GM18505 (cell line): ENCODE measurements around the gene DVL1.

ENCODE experiments used
- ATAC-seq: cut with Tn5 transposase; IDR thresholded peaks from one replicate; pipeline ENCODE4 v1.9.1; 2021; ENCODE audit not compliant: unreplicated experiment
- POLR2A ChIP-seq: IDR thresholded peaks from 4 replicates; pipeline ENCODE4 v1.6.1; 2011; ENCODE audit warnings: borderline replicate concordance; ENCODE audit not compliant: insufficient read depth, insufficient read length; ENCODE audit errors: extremely low read depth

Gene DVL1

GRCh38 chr1:1298861-1299685 is 50.1 kb downstream of the DVL1 start:
- TF ChIP-seq POLR2A: no peak
- no peak for ATAC-seq

- TF ChIP-seq POLR2A: no peak
- ATAC-seq: no peak
Observed at GRCh38 chr1:1297802-1298424, 51.3 kb downstream of the DVL1 start.

GRCh38 chr1:1296070-1297061 is 52.9 kb downstream of the DVL1 start:
- TF ChIP-seq POLR2A: no peak

GRCh38 chr1:1295154-1295923 is 53.9 kb downstream of the DVL1 start:
- TF ChIP-seq POLR2A: no peak

More at GRCh38 chr1:1296070-1297061, 52.9 kb downstream of the DVL1 start:
- no peak for ATAC-seq

GRCh38 chr1:1294250-1294890 is 54.8 kb downstream of the DVL1 start:
- TF ChIP-seq POLR2A: no peak
- ATAC-seq: no peak

More at GRCh38 chr1:1295154-1295923, 53.9 kb downstream of the DVL1 start:
- no peak for ATAC-seq

GRCh38 chr1:1293263-1294249 is 55.7 kb downstream of the DVL1 start:
- no peak for TF ChIP-seq POLR2A
- no peak for ATAC-seq

GRCh38 chr1:1292851-1293250 is 56.4 kb downstream of the DVL1 start:
- ATAC-seq: no peak
- no peak for TF ChIP-seq POLR2A

GRCh38 chr1:1292442-1292779 is 56.8 kb downstream of the DVL1 start:
- ATAC-seq: no peak

GRCh38 chr1:1291548-1292441 is 57.4 kb downstream of the DVL1 start:
- peak; percentile 46 for ATAC-seq
- TF ChIP-seq POLR2A: no peak

More at GRCh38 chr1:1292442-1292779, 56.8 kb downstream of the DVL1 start:
- no peak for TF ChIP-seq POLR2A

GRCh38 chr1:1291023-1291528 is 58.1 kb downstream of the DVL1 start:
- no peak for ATAC-seq
- no peak for TF ChIP-seq POLR2A
